ENCODE measurements around the gene SLC35A5.

GRCh38 chr3:112593258-112593657 lies 31.4 kb downstream of the SLC35A5 start:
- no peak for TF ChIP-seq SP1 (IDR thresholded peaks at IDR 0.05; ENCODE audit: low read depth)
- no peak for TF ChIP-seq EZH2 (IDR thresholded peaks at IDR 0.05)
- TF ChIP-seq ELF1 (IDR thresholded peaks at IDR 0.05; ENCODE audit: borderline replicate concordance, low read depth) = no peak
